GM19023 (cell line): ENCODE results near the gene FRAS1.
"Not testable (repeated sequence)": the region's sequence is repeated elsewhere in the genome, so short reads cannot be mapped to it uniquely, and the experiment has no call there.

Experiments
- ATAC-seq: cut with Tn5 transposase; IDR thresholded peaks from one replicate; pipeline ENCODE4 v1.9.1; 2021; ENCODE audit warnings: mild to moderate bottlenecking, moderate library complexity; ENCODE audit not compliant: unreplicated experiment

FRAS1 gene

GRCh38 chr4:78267790-78268189 lies 210.7 kb downstream of the FRAS1 start:
- ATAC-seq = no peak

GRCh38 chr4:78268597-78268996 lies 211.5 kb downstream of the FRAS1 start:
- ATAC-seq = no peak

- not testable (repeated sequence) for ATAC-seq
Observed at GRCh38 chr4:78275450-78275849, 218.3 kb downstream of the FRAS1 start.

GRCh38 chr4:78286281-78286680 lies 229.2 kb downstream of the FRAS1 start:
- ATAC-seq = no peak

- ATAC-seq = no peak
Observed at GRCh38 chr4:78288327-78288726, 231.2 kb downstream of the FRAS1 start.

GRCh38 chr4:78291277-78291676 lies 234.2 kb downstream of the FRAS1 start:
- ATAC-seq = no peak

GRCh38 chr4:78292341-78292740 lies 235.2 kb downstream of the FRAS1 start:
- ATAC-seq = no peak

- ATAC-seq = no peak
Observed at GRCh38 chr4:78292856-78293255, 235.7 kb downstream of the FRAS1 start.

- no peak for ATAC-seq
Observed at GRCh38 chr4:78293348-78293747, 236.2 kb downstream of the FRAS1 start.

GRCh38 chr4:78293821-78294301 lies 236.7 kb downstream of the FRAS1 start:
- no peak for ATAC-seq

- ATAC-seq = no peak
Observed at GRCh38 chr4:78296261-78296660, 239.1 kb downstream of the FRAS1 start.

- ATAC-seq = no peak
Observed at GRCh38 chr4:78297116-78297800, 240.1 kb downstream of the FRAS1 start.

GRCh38 chr4:78298618-78299017 lies 241.5 kb downstream of the FRAS1 start:
- ATAC-seq = no peak

GRCh38 chr4:78299565-78299972 lies 242.4 kb downstream of the FRAS1 start:
- ATAC-seq = no peak

- not testable (repeated sequence) for ATAC-seq
Observed at GRCh38 chr4:78307263-78307662, 250.1 kb downstream of the FRAS1 start.

- ATAC-seq = no peak
Observed at GRCh38 chr4:78308517-78308916, 251.4 kb downstream of the FRAS1 start.

GRCh38 chr4:78309352-78309751 lies 252.2 kb downstream of the FRAS1 start:
- ATAC-seq = no peak

- no peak for ATAC-seq
Observed at GRCh38 chr4:78310007-78310739, 253.1 kb downstream of the FRAS1 start.

GRCh38 chr4:78310740-78311115 lies 253.6 kb downstream of the FRAS1 start:
- no peak for ATAC-seq

- no peak for ATAC-seq
Observed at GRCh38 chr4:78311306-78311705, 254.2 kb downstream of the FRAS1 start.

- ATAC-seq = no peak
Observed at GRCh38 chr4:78312989-78313753, 256.0 kb downstream of the FRAS1 start.

- no peak for ATAC-seq
Observed at GRCh38 chr4:78313754-78314120, 256.6 kb downstream of the FRAS1 start.
